Bronchial epithelial cell (primary cell): ENCODE data around the gene LIX1L. TPM values are rescaled to one million over a fixed set of nuclear protein-coding genes. Genes with fewer than 3 reads are reported as not detected.
A peak's percentile ranks its signal among the peaks of the same experiment; 100 is the strongest.
"Not testable (repeated sequence)": the region's sequence is repeated elsewhere in the genome, so short reads cannot be mapped to it uniquely, and the experiment has no call there.

Experiments used
- DNase-seq: peaks from one replicate; pipeline ENCODE4 v3.0.0-alpha.2; 2010; ENCODE audit warnings: low read depth
- FAIRE-seq: peaks from 2 replicates; lab custom pipeline; 2011; peaks lifted over from hg19 to GRCh38; lab: Jason Lieb, UNC
- H3K27me3 ChIP-seq: 2 replicates; pipeline ENCODE4 v1.5.1; 2011; ENCODE audit warnings: low read length; ENCODE audit not compliant: control insufficient read depth, insufficient read depth
- H3K36me3 ChIP-seq: 2 replicates; pipeline ENCODE4 v1.5.1; 2011; ENCODE audit warnings: low read length; ENCODE audit not compliant: control insufficient read depth, insufficient read depth
- H3K4me3 ChIP-seq: 2 replicates; pipeline ENCODE4 v1.5.1; 2011; ENCODE audit warnings: mild to moderate bottlenecking, low read depth, low read length, control low read depth
- total RNA-seq: library from RNA; depleted of rRNA; stranded (reverse); fragments of >200 nt; gene quantifications from 2 replicates; pipeline ENCODE4 v1.2.1, GENCODE V29; 2014
- TF ChIP-seq, protein P1 (sequence below): IDR thresholded peaks from 2 replicates; pipeline ENCODE4 v1.5.1; 2011; ENCODE audit warnings: mild to moderate bottlenecking, moderate library complexity, low read length, control low read depth, inconsistent platforms; ENCODE audit not compliant: insufficient read depth, severe bottlenecking

Gene LIX1L
- total RNA-seq, 1 donor from 2014 or later, result 3.4 TPM

DNA sequence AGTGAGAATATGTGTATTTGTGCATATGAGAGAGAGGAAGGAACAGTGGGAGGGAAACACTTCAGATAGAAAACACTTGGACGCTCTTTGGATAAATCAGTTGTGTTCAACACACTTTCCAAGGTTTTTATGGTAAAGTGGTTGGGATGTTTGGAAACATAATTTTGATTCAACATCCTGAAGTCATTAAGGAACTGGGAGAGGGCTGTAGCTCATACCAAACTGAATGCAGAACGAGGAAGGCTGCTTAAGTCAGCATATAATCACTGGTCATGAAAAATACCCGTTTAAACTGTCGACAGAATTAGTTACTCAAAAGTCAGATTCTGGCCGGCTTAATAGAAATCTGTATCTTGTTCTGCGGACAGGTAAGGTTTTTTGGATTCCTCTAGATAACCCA lies 14.9 kb downstream of the LIX1L start:
- FAIRE-seq (no peak), DNase-seq (no peak)
- H3K4me3 ChIP-seq, result no peak overlapping the region
- no peaks in the 10 kb centered on the region for H3K27me3 ChIP-seq
- no peaks in the 10 kb centered on the region for H3K36me3 ChIP-seq
- TF ChIP-seq, protein P1, sequence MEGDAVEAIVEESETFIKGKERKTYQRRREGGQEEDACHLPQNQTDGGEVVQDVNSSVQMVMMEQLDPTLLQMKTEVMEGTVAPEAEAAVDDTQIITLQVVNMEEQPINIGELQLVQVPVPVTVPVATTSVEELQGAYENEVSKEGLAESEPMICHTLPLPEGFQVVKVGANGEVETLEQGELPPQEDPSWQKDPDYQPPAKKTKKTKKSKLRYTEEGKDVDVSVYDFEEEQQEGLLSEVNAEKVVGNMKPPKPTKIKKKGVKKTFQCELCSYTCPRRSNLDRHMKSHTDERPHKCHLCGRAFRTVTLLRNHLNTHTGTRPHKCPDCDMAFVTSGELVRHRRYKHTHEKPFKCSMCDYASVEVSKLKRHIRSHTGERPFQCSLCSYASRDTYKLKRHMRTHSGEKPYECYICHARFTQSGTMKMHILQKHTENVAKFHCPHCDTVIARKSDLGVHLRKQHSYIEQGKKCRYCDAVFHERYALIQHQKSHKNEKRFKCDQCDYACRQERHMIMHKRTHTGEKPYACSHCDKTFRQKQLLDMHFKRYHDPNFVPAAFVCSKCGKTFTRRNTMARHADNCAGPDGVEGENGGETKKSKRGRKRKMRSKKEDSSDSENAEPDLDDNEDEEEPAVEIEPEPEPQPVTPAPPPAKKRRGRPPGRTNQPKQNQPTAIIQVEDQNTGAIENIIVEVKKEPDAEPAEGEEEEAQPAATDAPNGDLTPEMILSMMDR, result no peak

DNA sequence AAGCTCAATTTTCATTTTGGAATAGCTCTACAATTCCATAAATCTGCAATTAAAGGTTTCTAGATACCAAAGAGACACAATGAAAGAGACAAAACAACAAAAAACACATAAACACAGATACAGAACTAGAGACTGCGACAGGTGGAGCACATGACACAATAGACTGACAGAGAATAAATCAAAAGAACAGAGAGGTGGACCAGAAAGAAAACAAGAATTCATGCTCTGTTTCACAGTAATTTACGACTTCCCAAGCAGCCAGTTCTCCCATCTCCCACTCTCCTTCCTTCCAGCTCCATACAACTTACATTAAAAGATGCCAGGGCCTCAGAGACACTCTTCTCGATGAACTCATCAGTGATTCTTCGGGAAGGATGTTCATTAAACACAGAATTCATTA lies 15.4 kb downstream of the LIX1L start:
- TF ChIP-seq, protein P1, result no peak
- FAIRE-seq (no peak), DNase-seq (no peak)
- Histone ChIP-seq H3K27me3 (no peaks in the 10 kb centered on the region), H3K4me3 (no peak overlapping the region), H3K36me3 (no peaks in the 10 kb centered on the region)

DNA sequence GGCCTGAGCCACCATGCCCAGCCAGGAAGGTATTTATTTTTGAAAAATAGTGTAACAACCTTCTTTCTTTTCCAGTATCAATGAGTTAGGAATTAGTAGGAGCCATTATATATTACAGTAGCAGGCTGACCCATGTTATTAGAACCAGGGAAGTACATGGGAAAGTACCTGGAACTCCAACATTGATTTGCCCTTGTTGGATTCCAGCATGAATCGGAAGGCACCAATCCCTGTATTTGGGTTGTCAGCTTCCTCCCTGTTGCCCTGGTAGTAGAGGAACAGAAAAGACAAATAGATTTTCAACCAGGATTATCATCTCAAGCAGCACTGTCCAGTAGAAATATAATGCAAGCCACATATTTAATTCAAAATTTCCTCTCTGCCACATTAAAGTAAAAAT lies 20.4 kb downstream of the LIX1L start:
- H3K36me3 ChIP-seq, result no peaks in the 10 kb centered on the region
- DNase-seq (no peak), FAIRE-seq (no peak)
- no peak overlapping the region for H3K4me3 ChIP-seq
- TF ChIP-seq, protein P1, result no peak
- no peaks in the 10 kb centered on the region for H3K27me3 ChIP-seq

DNA sequence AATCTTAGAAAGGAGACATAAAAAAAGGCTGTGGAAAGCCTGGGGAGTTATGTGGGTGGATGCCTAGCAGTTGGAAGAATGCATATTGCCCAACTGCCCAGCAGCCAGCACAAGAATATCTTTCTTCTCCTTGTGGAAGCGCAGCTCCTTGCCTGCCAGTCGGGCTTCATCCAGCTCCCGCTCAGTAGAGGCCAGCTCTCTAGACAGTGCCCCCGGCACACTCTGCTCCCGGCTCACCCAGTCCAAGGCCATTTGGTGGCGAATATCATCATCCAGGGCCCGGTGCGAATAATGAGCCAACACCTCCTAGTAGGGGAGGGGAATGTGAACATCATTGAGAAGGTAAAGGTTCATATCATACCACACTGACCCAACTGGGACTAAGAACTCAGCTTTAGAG lies 21.6 kb downstream of the LIX1L start:
- FAIRE-seq, result no peak
- TF ChIP-seq, protein P1, result no peak

DNA sequence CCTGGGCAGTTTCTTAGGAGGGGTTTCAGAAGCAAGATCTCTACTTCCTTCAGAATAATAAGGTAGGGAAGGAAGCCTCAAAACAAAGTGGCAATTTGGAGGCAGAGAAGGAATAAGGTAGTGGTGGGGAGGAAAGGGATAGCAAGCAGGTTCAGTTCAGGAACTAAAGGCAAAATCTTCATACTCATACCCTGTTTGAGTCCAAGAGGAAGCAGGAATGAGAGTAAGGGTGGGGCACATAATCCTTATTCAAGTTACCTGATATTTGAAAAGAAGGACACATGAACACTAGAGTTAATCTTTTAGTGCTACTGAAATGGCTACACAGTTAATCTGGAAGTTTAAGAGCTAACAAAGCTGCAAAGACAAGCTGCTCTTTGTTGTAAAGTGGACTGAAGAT lies 22.1 kb downstream of the LIX1L start:
- H3K27me3 ChIP-seq, result no peaks in the 10 kb centered on the region
- no peaks in the 10 kb centered on the region for H3K36me3 ChIP-seq
- TF ChIP-seq, protein P1, result no peak
- no peak for FAIRE-seq
- no peak overlapping the region for H3K4me3 ChIP-seq
- DNase-seq, result no peak

More for the DNA sequence above, 21.6 kb downstream of the LIX1L start:
- no peaks in the 10 kb centered on the region for H3K36me3 ChIP-seq
- no peaks in the 10 kb centered on the region for H3K27me3 ChIP-seq
- no peak overlapping the region for H3K4me3 ChIP-seq
- no peak for DNase-seq

DNA sequence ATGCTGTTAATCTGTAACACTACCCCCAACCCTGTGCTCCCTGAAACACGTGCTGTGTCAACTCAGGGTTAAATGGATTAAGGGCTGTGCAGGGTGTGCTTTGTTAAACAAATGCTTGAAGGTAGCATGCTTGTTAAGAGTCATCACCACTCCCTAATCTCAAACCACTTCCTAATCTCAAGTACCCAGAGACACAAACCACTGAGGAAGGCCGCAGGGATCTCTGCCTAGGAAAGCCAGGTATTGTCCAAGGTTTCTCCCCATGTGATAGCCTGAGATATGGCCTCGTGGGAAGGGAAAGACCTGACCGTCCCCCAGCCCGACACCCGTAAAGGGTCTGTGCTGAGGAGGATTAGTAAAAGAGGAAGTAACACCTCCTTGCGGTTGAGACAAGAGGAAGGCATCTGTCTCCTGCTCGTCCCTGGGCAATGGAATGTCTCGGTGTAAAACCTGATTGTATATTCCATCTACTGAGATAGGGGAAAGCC lies 25.3 kb downstream of the LIX1L start:
- peak; percentile 35 for DNase-seq
- H3K27me3 ChIP-seq, H3K36me3 ChIP-seq, FAIRE-seq, H3K4me3 ChIP-seq: not testable (repeated sequence)
